HuH-7 (cell line): ENCODE measurements around the gene PCGF2.
"Not testable (repeated sequence)": the region's sequence is repeated elsewhere in the genome, so short reads cannot be mapped to it uniquely, and the experiment has no call there.

Experiments used
- DNase-seq: peaks from one replicate; pipeline ENCODE4 v3.0.0; 2011; ENCODE audit warnings: low spot score

The PCGF2 gene

DNA sequence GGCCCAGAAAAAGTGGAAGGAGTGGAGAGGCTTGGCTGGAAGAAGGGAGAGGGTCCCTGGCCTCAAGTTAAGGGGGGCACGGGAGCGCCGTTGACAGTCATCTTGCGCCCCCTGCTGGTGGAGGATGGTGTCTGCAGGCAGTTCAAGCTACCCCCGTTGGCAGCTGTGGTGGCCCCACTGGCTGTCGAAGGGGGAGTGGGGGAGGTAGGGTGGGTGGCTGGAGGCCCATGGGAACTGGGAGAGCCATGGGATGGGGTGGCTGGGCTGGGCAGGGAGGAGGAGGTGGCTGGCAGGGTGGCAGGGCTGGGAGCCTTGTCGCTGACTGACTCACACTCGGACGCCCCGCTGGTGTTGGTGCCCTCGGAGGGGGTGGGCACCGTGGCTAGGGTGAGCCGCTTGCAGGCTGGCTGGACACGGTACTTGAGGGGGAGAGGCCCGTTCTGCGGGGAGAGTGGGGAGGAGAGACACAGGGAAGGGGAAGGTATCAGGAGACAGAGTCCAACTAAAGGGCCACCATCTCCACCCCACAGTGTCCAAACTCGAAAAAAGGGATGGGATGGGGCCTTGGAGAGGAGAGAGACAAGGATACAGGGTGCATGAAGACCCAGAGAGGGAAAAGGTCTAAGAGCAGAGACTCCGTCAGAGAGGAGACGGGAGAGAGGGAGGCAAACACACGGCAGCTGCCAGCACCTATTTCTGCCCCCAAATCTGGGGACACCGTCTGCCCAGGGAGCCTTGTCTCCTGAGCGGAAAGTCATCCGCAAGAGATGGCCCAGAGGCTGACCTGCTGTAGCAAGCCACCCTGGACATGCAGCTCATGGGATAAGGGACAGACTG, 12.8 kb downstream of the PCGF2 start:
- DNase-seq: peak; percentile 80

- DNase-seq: peak; percentile 67
Measured at GRCh38 chr17:38733982-38734973, 13.9 kb downstream of the PCGF2 start.

- DNase-seq: no peak
Measured at GRCh38 chr17:38733282-38733981, 14.7 kb downstream of the PCGF2 start.

GRCh38 chr17:38732376-38733281, 15.5 kb downstream of the PCGF2 start:
- no peak for DNase-seq

DNA sequence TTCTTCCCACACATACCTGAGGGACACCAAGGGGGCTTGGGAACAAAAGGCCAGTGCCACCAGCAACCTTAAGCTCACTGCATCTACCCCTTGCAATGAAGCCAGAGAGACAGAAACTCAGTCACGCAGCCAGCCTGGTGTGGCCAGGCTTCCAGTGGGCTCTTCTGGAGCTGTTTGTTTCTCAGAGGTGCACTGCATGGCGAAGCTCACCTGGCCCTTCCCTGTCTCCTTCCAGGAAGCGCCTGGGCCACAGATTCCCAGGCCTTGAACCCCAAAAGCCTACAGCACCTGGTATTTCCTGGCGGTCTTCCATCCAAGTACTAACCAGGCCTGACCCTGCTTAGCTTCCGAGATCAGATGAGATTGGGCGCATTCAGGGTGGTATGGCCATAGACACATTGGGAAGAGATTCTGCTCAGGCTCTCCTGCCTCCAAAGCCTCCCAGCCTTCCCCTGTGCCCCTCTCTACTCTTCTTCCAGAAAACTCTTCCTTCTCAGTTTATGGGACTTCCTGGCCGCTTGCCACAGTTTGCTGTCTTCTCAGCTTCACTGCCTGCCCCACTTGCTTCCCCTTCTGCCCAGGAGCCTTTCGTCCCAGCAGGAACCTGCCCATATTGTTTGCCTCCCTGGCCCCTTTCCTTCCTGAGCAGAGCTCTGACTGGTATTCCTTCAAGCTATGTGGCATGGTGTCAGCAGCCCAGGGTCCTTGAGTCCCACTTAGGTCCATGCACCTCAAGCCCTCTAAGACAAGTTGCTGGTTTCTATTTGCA, 16.4 kb downstream of the PCGF2 start:
- DNase-seq: no peak

- DNase-seq: peak; percentile 66
Measured at GRCh38 chr17:38730526-38731379, 17.4 kb downstream of the PCGF2 start.

- peak; percentile 85 for DNase-seq
Measured at GRCh38 chr17:38729886-38730525, 18.1 kb downstream of the PCGF2 start, which contains the start of gene CISD3. Gene CISD3, plus strand, starts transcription at chr17:38730341. Its CDS starts 18 bp downstream, at chr17:38730359.

DNA sequence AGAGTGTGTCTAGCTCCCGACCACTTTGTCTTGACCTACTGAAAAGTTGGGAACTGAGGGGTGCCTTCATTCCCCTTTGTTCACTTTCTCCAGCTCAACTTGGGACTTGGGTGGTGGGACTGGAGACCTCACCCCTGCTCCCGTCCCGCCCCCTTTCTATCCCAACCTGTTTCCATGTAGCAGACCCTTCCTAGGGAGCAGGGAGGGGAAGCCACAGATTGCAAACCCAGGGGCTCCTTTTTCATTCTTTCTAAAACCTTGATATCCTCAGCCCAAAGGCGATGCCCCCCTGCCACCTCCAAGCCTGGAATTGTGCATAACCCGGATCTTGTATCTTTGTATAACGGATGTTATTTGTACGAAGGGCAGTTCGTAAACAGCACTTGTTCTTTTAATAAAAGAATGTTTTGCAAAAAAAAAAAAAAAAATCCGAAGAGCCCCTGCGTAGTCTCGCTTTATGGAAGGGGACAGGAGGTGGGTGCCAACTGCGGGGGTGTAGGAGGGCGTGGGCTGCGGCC, 18.7 kb downstream of the PCGF2 start:
- no peak for DNase-seq

- DNase-seq: no peak
Measured at GRCh38 chr17:38728290-38728831, 19.8 kb downstream of the PCGF2 start.

DNA sequence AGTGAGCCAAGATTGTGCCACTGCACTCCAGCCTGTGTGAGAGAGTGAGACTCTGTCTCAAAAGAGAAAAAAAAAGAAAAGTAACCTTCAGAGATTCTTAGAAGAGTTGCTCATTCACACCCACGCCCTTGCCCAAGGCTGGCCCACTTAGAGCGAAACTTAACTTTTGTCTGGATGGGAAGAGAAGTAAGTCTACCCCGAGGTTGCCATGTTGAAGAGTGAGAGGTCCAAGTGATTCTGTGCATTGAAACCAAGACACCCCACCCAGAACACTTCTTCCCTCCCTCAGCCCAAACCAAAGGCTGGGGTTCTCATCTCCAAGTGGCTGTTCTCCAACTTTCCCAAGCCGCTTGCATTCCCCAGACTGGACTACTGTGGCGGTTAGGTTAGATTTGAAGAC, 20.4 kb downstream of the PCGF2 start:
- DNase-seq: no peak

GRCh38 chr17:38726145-38726544, 22.0 kb downstream of the PCGF2 start:
- not testable (repeated sequence) for DNase-seq

- no peak for DNase-seq
Measured at GRCh38 chr17:38725066-38725465, 23.1 kb downstream of the PCGF2 start.

DNA sequence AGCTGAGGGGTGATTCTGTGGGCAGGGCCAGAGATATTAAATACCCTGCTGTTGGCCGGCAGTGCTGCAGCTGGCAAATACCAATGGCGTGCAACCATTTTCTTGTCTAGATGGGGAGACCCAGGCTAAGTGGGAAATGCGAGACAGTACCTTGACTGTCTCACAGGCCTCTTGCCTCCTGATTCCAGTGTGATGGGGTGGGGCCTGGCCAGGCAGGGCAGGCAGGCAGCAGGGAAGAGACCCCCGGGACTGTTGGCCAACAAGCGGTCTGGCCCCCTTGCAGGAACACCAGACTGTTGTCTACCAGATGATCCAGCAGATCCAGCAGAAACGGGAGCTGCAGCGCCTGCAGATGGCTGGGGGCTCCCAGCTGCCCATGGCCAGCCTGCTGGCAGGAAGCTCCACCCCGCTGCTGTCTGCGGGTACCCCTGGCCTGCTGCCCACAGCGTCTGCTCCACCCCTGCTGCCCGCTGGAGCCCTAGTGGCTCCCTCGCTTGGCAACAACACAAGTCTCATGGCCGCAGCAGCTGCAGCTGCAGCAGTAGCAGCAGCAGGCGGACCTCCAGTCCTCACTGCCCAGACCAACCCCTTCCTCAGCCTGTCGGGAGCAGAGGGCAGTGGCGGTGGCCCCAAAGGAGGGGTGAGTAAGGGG, 23.7 kb downstream of the PCGF2 start:
- no peak for DNase-seq

GRCh38 chr17:38721802-38722201, 26.3 kb downstream of the PCGF2 start:
- no peak for DNase-seq

- no peak for DNase-seq
Measured at GRCh38 chr17:38720941-38721340, 27.2 kb downstream of the PCGF2 start.

DNA sequence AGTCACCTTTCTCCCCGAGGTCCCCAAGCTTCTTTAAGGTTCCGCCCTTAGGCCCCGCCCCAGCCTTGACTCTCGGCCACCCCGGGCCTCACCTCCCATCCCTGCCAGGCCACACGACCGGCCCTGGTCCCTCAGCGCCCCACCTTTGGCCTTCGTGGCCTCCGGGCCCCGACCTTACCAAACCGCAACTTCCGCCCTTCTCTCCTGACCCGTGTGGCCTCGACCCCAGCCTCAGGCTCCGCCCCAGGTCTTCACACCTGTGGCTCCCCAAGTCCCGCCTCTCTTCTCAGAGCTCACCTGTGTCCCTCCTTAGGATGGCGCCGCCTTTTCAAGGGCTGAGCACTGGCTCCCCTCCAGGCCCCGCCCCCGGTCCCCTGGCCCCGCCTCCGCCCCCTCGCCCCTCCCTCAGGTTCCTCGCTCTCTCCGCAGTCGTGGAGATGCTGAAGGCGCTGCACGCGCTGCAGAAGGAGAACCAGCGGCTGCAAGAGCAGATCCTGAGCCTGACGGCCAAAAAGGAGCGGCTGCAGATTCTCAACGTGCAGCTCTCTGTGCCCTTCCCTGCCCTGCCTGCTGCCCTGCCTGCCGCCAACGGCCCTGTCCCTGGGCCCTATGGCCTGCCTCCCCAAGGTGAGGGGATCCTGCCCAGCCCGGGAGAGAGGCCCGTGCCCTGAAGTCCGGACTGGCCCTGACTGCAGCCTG, 28.0 kb downstream of the PCGF2 start:
- no peak for DNase-seq
